HepG2 (cell line): Measurements from ENCODE around the gene CS. TPM values are rescaled to one million over a fixed set of nuclear protein-coding genes. Genes with fewer than 3 reads are reported as not detected.

Source experiments
- CBFB ChIP-seq: sonication (generic); formaldehyde crosslinking; IDR thresholded peaks from 2 replicates; pipeline ENCODE4 v1.4.0; 2020; ENCODE audit warnings: missing genetic modification reagents
- ELF3 ChIP-seq: IDR thresholded peaks from 2 replicates; pipeline ENCODE4 v1.6.1; 2016; ENCODE audit warnings: missing genetic modification reagents, missing compliant biosample characterization
- HNF1A ChIP-seq, 2 experiments: sonication (generic) in 1 of 2; formaldehyde crosslinking in 1 of 2; IDR thresholded peaks; 2 replicates each; pipeline versions ENCODE4 v1.4.0 to v1.6.1; 2016 to 2020; ENCODE audit warnings: borderline replicate concordance in 1 of 2, low read depth in 1 of 2, mild to moderate bottlenecking in 1 of 2, missing genetic modification reagents in 1 of 2
- KMT2A ChIP-seq: sonication (generic); formaldehyde crosslinking; IDR thresholded peaks from 2 replicates; pipeline ENCODE4 v1.4.0; 2020; ENCODE audit warnings: missing genetic modification reagents
- MEIS1 ChIP-seq: sonication (generic); formaldehyde crosslinking; IDR thresholded peaks from 2 replicates; pipeline ENCODE4 v1.9.0; 2021; ENCODE audit warnings: mild to moderate bottlenecking, missing genetic modification reagents, moderate library complexity, borderline replicate concordance
- SMAD3 ChIP-seq: sonication (generic); formaldehyde crosslinking; IDR thresholded peaks from 2 replicates; pipeline ENCODE4 v1.4.0; 2020; ENCODE audit warnings: missing genetic modification reagents
- SRY ChIP-seq: sonication (generic); formaldehyde crosslinking; IDR thresholded peaks from 2 replicates; pipeline ENCODE4 v1.8.0; 2022; ENCODE audit warnings: mild to moderate bottlenecking, missing genetic modification reagents
- THYN1 ChIP-seq: sonication (generic); formaldehyde crosslinking; IDR thresholded peaks from 2 replicates; pipeline ENCODE4 v1.8.1; 2023; ENCODE audit warnings: low read depth, mild to moderate bottlenecking, moderate library complexity, missing genetic modification reagents, borderline replicate concordance
- YY1 ChIP-seq: IDR thresholded peaks from 2 replicates; pipeline ENCODE4 v1.6.1; 2011; ENCODE audit warnings: low read length, low read depth, moderate library complexity, mild to moderate bottlenecking; ENCODE audit not compliant: insufficient read depth, insufficient replicate concordance
- ZNF274 ChIP-seq: sonication (generic); formaldehyde crosslinking; IDR thresholded peaks from 2 replicates; pipeline ENCODE4 v1.5.1; 2020; ENCODE audit warnings: mild to moderate bottlenecking, missing genetic modification reagents
- ZNF407 ChIP-seq: sonication (generic); formaldehyde crosslinking; IDR thresholded peaks from one replicate; pipeline ENCODE4 v1.5.1; 2020; ENCODE audit warnings: mild to moderate bottlenecking, missing genetic modification reagents; ENCODE audit errors: not compliant biosample characterization
- ZNF678 ChIP-seq: sonication (generic); formaldehyde crosslinking; IDR thresholded peaks from 2 replicates; pipeline ENCODE4 v1.4.0; 2020; ENCODE audit warnings: mild to moderate bottlenecking, missing genetic modification reagents
- polyA plus RNA-seq, 8 experiments: library from polyadenylated mRNA; depleted of rRNA in 3 of 8; stranded (reverse) in 7 of 8; unstranded in 1 of 8; fragments of >200 nt; fragmentation: Illumina TruSeq in 4 of 8; extraction: Trizol in 4 of 8; gene quantifications; 2 replicates each; pipeline versions ENCODE4 v1.2.1 to v1.2.3, GENCODE V29; 2011 to 2016; ENCODE audit warnings: low read depth in 4 of 8, missing spikeins in 1 of 8, mixed read lengths in 1 of 8; ENCODE audit not compliant: insufficient read depth in 1 of 8
- total RNA-seq, 5 experiments: library from RNA; depleted of rRNA; stranded (reverse); fragments of >200 nt; fragmentation: Illumina TruSeq; extraction: Trizol; gene quantifications; 2 replicates each; pipeline ENCODE4 v1.2.3, GENCODE V29; 2016; ENCODE audit warnings: low read depth in 1 of 5
- TF ChIP-seq, protein P1 (sequence below): sonication (generic); formaldehyde crosslinking; IDR thresholded peaks from 2 replicates; pipeline ENCODE4 v1.4.0; 2020; ENCODE audit warnings: missing genetic modification reagents

CS gene
- total and polyA plus RNA-seq, 2 of the 13 experiments (the other 11 are each of a cell fraction or from before 2014, with no cell fraction given) = 173 to 175 TPM

DNA sequence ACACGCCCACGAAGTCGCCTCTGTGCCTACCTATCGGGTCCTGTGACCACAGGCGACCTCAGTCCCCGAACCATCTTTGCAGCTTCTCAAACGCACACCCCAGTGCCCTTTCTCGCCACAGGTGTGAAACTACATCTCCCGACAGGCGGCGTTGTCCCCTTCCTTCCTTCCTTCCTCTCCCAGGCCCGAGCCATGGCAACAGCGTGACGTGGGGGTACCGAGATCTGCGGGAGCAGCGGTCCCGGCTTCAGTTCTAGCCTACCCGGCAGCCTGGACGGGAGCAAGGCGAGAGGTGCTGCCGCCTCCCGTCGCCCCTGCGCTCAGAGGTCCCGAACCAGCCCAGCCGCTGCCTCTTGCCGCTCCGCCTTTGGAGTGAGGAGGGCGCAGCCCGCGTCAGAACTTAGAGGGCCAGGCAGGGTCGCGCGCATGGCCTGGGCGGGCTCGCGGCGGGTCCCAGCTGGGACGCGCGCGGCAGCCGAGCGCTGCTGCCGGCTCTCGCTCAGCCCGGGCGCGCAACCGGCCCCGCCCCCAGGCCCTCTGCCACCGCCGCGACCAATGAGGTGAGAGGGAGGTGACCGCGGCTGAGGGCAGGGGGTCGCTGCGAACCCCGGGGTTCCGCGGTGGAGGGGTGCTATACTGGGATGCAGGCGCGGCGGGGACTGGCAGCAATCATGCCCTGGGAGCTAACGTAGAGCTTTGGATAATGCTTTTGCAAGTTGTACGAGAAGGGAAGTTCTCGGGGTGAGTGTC lies 33.3 kb downstream of the CS start, which contains the start of gene COQ10A (continued):
- TF ChIP-seq ZNF407 (CRISPR knock-in tag) (peak; percentile 84), SRY (CRISPR knock-in tag) (no peak), KMT2A (CRISPR knock-in tag) (0 out of 2 replicates have a peak, but pooled peaks have one; percentile 63), HNF1A (IDR thresholded peaks at IDR 0.05; ENCODE audit: low read depth) (no peak), HNF1A (CRISPR knock-in tag; IDR thresholded peaks at IDR 0.05; ENCODE audit: borderline replicate concordance) (peak; percentile 57; the same call in 1 of the 2 replicates), ZNF274 (peak; percentile 72; the same call in 1 of the 2 replicates), THYN1 (0 out of 2 replicates have a peak, but pooled peaks have one; percentile 33), CBFB (peak; percentile 21; the same call in 1 of the 2 replicates), ZNF678 (CRISPR knock-in tag) (peak; percentile 60; the same call in 1 of the 2 replicates), SMAD3 (CRISPR knock-in tag) (peak; percentile 67; the same call in 1 of the 2 replicates), MEIS1 (CRISPR knock-in tag) (peak; percentile 79; the same call in 1 of the 2 replicates), YY1 (no peak), ELF3 (peak; percentile 76; the same call in 1 of the 2 replicates)
- TF ChIP-seq, protein P1, sequence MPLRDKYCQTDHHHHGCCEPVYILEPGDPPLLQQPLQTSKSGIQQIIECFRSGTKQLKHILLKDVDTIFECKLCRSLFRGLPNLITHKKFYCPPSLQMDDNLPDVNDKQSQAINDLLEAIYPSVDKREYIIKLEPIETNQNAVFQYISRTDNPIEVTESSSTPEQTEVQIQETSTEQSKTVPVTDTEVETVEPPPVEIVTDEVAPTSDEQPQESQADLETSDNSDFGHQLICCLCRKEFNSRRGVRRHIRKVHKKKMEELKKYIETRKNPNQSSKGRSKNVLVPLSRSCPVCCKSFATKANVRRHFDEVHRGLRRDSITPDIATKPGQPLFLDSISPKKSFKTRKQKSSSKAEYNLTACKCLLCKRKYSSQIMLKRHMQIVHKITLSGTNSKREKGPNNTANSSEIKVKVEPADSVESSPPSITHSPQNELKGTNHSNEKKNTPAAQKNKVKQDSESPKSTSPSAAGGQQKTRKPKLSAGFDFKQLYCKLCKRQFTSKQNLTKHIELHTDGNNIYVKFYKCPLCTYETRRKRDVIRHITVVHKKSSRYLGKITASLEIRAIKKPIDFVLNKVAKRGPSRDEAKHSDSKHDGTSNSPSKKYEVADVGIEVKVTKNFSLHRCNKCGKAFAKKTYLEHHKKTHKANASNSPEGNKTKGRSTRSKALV = peak; percentile 78; the same call in 1 of the 2 replicates
